Measurements from ENCODE around the gene HJV.

The HJV gene

GRCh38 chr1:145978854-145979745 lies 42.4 kb downstream of the HJV start:
- Histone ChIP-seq H3K27ac (ENCODE audit: low read length, poor library complexity, severe bottlenecking) (peak overlapping the region; percentile 93), H2BK12ac (ENCODE audit: low read length in 2 of 2) (peak overlapping the region; percentile 12 to 95), H3K4me1 (ENCODE audit: control insufficient read depth, insufficient read depth, low read depth, low read length) (peaks cover 12% of the 10 kb centered on the region), H3K36me3 (ENCODE audit: control insufficient read depth in 1 of 2, insufficient read depth in 2 of 2, low read depth in 1 of 2, low read length in 2 of 2) (peaks cover 3 to 5% of the 10 kb centered on the region in 2 experiments), H2BK120ac (ENCODE audit: low read depth, low read length) (peak overlapping the region; percentile 85), H3K14ac (ENCODE audit: low read length in 2 of 2) (peak overlapping the region in 1 of 2 experiments; percentile 85), H3K79me1 (replicated peaks; ENCODE audit: low read length, poor library complexity, severe bottlenecking) (peaks cover 10% of the 10 kb centered on the region), H2AK5ac (ENCODE audit: low read length, severe bottlenecking) (peak overlapping the region; percentile 21), H2BK5ac (ENCODE audit: low read depth, low read length, poor library complexity, severe bottlenecking) (peak overlapping the region; percentile 60), H3K4ac (ENCODE audit: low read depth in 1 of 2, low read length in 2 of 2) (peak overlapping the region; percentile 18 to 99), H3K23ac (ENCODE audit: low read length in 2 of 2) (peak overlapping the region in 1 of 2 experiments; percentile 56), H3K18ac (ENCODE audit: low read depth in 1 of 2, low read length in 2 of 2) (peak overlapping the region; percentile 58 to 93), H3K4me2 (ENCODE audit: low read length, poor library complexity, severe bottlenecking) (peak overlapping the region; percentile 8), H2BK15ac (ENCODE audit: low read depth, poor library complexity, severe bottlenecking) (no peak overlapping the region), H3K9ac (ENCODE audit: low read length) (peak overlapping the region; percentile 89), H4K91ac (ENCODE audit: low read length) (peak overlapping the region; percentile 73), H3K27me3 (ENCODE audit: control insufficient read depth in 1 of 2, insufficient read depth in 1 of 2, low read length in 2 of 2) (no peaks in the 10 kb centered on the region), H3K4me3 (ENCODE audit: insufficient read depth in 1 of 2, low read depth in 1 of 2, low read length in 2 of 2) (peak overlapping the region in 1 of 2 experiments; percentile 58), H4K8ac (ENCODE audit: low read length) (peak overlapping the region; percentile 41), H2AFZ (ENCODE audit: low read depth, low read length) (no peak overlapping the region), H3K9me3 (ENCODE audit: control insufficient read depth, low read length) (no peaks in the 10 kb centered on the region)
- DNase-seq = peak; percentile 100
- WGBS = 2% methylated on average over 9 of the region's 9 CpGs

GRCh38 chr1:145978471-145978853 lies 43.1 kb downstream of the HJV start:
- H2AK5ac ChIP-seq (ENCODE audit: low read length, severe bottlenecking) = peak overlapping the region; percentile 21
- no peak overlapping the region for H4K91ac ChIP-seq (ENCODE audit: low read length)

GRCh38 chr1:145977486-145978470 lies 43.8 kb downstream of the HJV start:
- H3K4ac ChIP-seq (ENCODE audit: low read depth in 1 of 2, low read length in 2 of 2) = peak overlapping the region in 1 of 2 experiments; percentile 80
- H3K9ac ChIP-seq (ENCODE audit: low read length) = peak overlapping the region; percentile 88
- peak overlapping the region; percentile 55 for H4K8ac ChIP-seq (ENCODE audit: low read length)
- H3K27ac ChIP-seq (ENCODE audit: low read length, poor library complexity, severe bottlenecking) = peak overlapping the region; percentile 92
- no peak overlapping the region for H3K14ac ChIP-seq (ENCODE audit: low read length in 2 of 2)
- H3K4me2 ChIP-seq (ENCODE audit: low read length, poor library complexity, severe bottlenecking) = no peak overlapping the region
- peak; percentile 82 for DNase-seq
- H3K4me1 ChIP-seq (ENCODE audit: control insufficient read depth, insufficient read depth, low read depth, low read length) = peaks cover 13% of the 10 kb centered on the region
- H3K79me1 ChIP-seq (replicated peaks; ENCODE audit: low read length, poor library complexity, severe bottlenecking) = peaks cover 10% of the 10 kb centered on the region
- no peaks in the 10 kb centered on the region for H3K9me3 ChIP-seq (ENCODE audit: control insufficient read depth, low read length)
- H3K18ac ChIP-seq (ENCODE audit: low read depth in 1 of 2, low read length in 2 of 2) = peak overlapping the region; percentile 74 to 80
- H2BK15ac ChIP-seq (ENCODE audit: low read depth, poor library complexity, severe bottlenecking) = peak overlapping the region; percentile 34
- 30% methylated on average over 7 of the region's 9 CpGs for WGBS
- H4K91ac ChIP-seq (ENCODE audit: low read length) = peak overlapping the region; percentile 44
- H2AK5ac ChIP-seq (ENCODE audit: low read length, severe bottlenecking) = peak overlapping the region; percentile 75
- peaks cover 3 to 5% of the 10 kb centered on the region in 2 experiments for H3K36me3 ChIP-seq (ENCODE audit: control insufficient read depth in 1 of 2, insufficient read depth in 2 of 2, low read depth in 1 of 2, low read length in 2 of 2)
- no peak overlapping the region for H2BK5ac ChIP-seq (ENCODE audit: low read depth, low read length, poor library complexity, severe bottlenecking)
- H3K27me3 ChIP-seq (ENCODE audit: control insufficient read depth in 1 of 2, insufficient read depth in 1 of 2, low read length in 2 of 2) = no peaks in the 10 kb centered on the region
- H3K23ac ChIP-seq (ENCODE audit: low read length in 2 of 2) = no peak overlapping the region
- no peak overlapping the region for H2AFZ ChIP-seq (ENCODE audit: low read depth, low read length)
- H3K4me3 ChIP-seq (ENCODE audit: insufficient read depth in 1 of 2, low read depth in 1 of 2, low read length in 2 of 2) = peak overlapping the region in 1 of 2 experiments; percentile 57
- H2BK120ac ChIP-seq (ENCODE audit: low read depth, low read length) = peak overlapping the region; percentile 22
- H2BK12ac ChIP-seq (ENCODE audit: low read length in 2 of 2) = peak overlapping the region; percentile 81 to 93

More at GRCh38 chr1:145978471-145978853, 43.1 kb downstream of the HJV start:
- Histone ChIP-seq H3K36me3 (ENCODE audit: control insufficient read depth in 1 of 2, insufficient read depth in 2 of 2, low read depth in 1 of 2, low read length in 2 of 2) (peaks cover 3 to 5% of the 10 kb centered on the region in 2 experiments), H3K27ac (ENCODE audit: low read length, poor library complexity, severe bottlenecking) (peak overlapping the region; percentile 92), H3K27me3 (ENCODE audit: control insufficient read depth in 1 of 2, insufficient read depth in 1 of 2, low read length in 2 of 2) (no peaks in the 10 kb centered on the region), H4K8ac (ENCODE audit: low read length) (no peak overlapping the region), H3K4me3 (ENCODE audit: insufficient read depth in 1 of 2, low read depth in 1 of 2, low read length in 2 of 2) (peak overlapping the region in 1 of 2 experiments; percentile 57), H2BK5ac (ENCODE audit: low read depth, low read length, poor library complexity, severe bottlenecking) (peak overlapping the region; percentile 60), H2AFZ (ENCODE audit: low read depth, low read length) (no peak overlapping the region), H3K79me1 (replicated peaks; ENCODE audit: low read length, poor library complexity, severe bottlenecking) (peaks cover 10% of the 10 kb centered on the region), H3K18ac (ENCODE audit: low read depth in 1 of 2, low read length in 2 of 2) (peak overlapping the region; percentile 58 to 93), H2BK15ac (ENCODE audit: low read depth, poor library complexity, severe bottlenecking) (no peak overlapping the region), H3K9me3 (ENCODE audit: control insufficient read depth, low read length) (no peaks in the 10 kb centered on the region), H2BK12ac (ENCODE audit: low read length in 2 of 2) (no peak overlapping the region), H3K4ac (ENCODE audit: low read depth in 1 of 2, low read length in 2 of 2) (peak overlapping the region in 1 of 2 experiments; percentile 99), H2BK120ac (ENCODE audit: low read depth, low read length) (peak overlapping the region; percentile 39), H3K4me1 (ENCODE audit: control insufficient read depth, insufficient read depth, low read depth, low read length) (peaks cover 12% of the 10 kb centered on the region), H3K14ac (ENCODE audit: low read length in 2 of 2) (no peak overlapping the region), H3K23ac (ENCODE audit: low read length in 2 of 2) (no peak overlapping the region), H3K4me2 (ENCODE audit: low read length, poor library complexity, severe bottlenecking) (no peak overlapping the region), H3K9ac (ENCODE audit: low read length) (peak overlapping the region; percentile 88)
- DNase-seq = no peak
